Astrocyte of the cerebellum (primary cell): Measurements from ENCODE around the gene PICK1.

Experiments
- DNase-seq: peaks from one replicate; pipeline ENCODE4 v3.0.0-alpha.2; 2011; ENCODE audit warnings: low read depth
- H3K4me3 ChIP-seq: 2 replicates; pipeline ENCODE4 v1.5.1; 2011; ENCODE audit warnings: mild to moderate bottlenecking, low read depth, low read length, moderate library complexity
- CTCF ChIP-seq: IDR thresholded peaks from 2 replicates; pipeline ENCODE4 v1.5.1; 2012; ENCODE audit warnings: low read length, low read depth, moderate library complexity, mild to moderate bottlenecking; ENCODE audit errors: missing control alignments
- in situ Hi-C: cut with HindIII; loops from 2 replicates; pipeline ENCODE4 v1.10.0; 2017; ENCODE audit warnings: low sequenced_read_pairs

Gene PICK1

GRCh38 chr22:38031491-38031890, 25.7 kb upstream of the PICK1 start:
- no peak overlapping the region for H3K4me3 ChIP-seq
- no peak for TF ChIP-seq CTCF
- DNase-seq, result no peak
- in situ Hi-C loops, result no loop called here

- DNase-seq, result peak; percentile 50
- no peak for TF ChIP-seq CTCF
- no peak overlapping the region for H3K4me3 ChIP-seq
- in situ Hi-C loops, result no loop called here
Observed at GRCh38 chr22:38032681-38033521, 24.3 kb upstream of the PICK1 start.

- TF ChIP-seq CTCF, result no peak
- in situ Hi-C loops, result no loop called here
- no peak for DNase-seq
- H3K4me3 ChIP-seq, result no peak overlapping the region
Observed at GRCh38 chr22:38033522-38034277, 23.5 kb upstream of the PICK1 start.

GRCh38 chr22:38034278-38034882, 22.8 kb upstream of the PICK1 start:
- in situ Hi-C loops, result no loop called here
- no peak overlapping the region for H3K4me3 ChIP-seq
- TF ChIP-seq CTCF, result no peak
- peak; percentile 59 for DNase-seq

- in situ Hi-C loops, result no loop called here
- no peak for DNase-seq
- H3K4me3 ChIP-seq, result no peak overlapping the region
- TF ChIP-seq CTCF, result no peak
Observed at GRCh38 chr22:38034884-38035529, 22.2 kb upstream of the PICK1 start.

GRCh38 chr22:38035530-38035885, 21.7 kb upstream of the PICK1 start:
- no peak overlapping the region for H3K4me3 ChIP-seq
- DNase-seq, result no peak
- in situ Hi-C loops, result no loop called here
- no peak for TF ChIP-seq CTCF
